Mesodermal cell (in vitro differentiated cells): ENCODE results near the gene STXBP6.

Experiments used
- H3K27ac ChIP-seq: 2 replicates; pipeline ENCODE4 v1.7.0; 2013; ENCODE audit warnings: mild to moderate bottlenecking, low read depth, low read length, moderate library complexity; ENCODE audit not compliant: severe bottlenecking
- H3K36me3 ChIP-seq: 2 replicates; pipeline ENCODE4 v1.7.1; 2013; ENCODE audit warnings: mild to moderate bottlenecking, low read length, moderate library complexity; ENCODE audit not compliant: control insufficient read depth, insufficient read depth
- H3K4me1 ChIP-seq: one replicate; pipeline ENCODE4 v1.7.1; 2013; ENCODE audit warnings: mild to moderate bottlenecking, low read length; ENCODE audit not compliant: insufficient read depth, control insufficient read depth, poor library complexity, severe bottlenecking
- H3K4me3 ChIP-seq: 2 replicates; pipeline ENCODE4 v1.7.0; 2013; ENCODE audit warnings: low read length, control low read depth, mild to moderate bottlenecking; ENCODE audit not compliant: insufficient read depth, poor library complexity, severe bottlenecking; ENCODE audit errors: extremely low read depth
- H3K9me3 ChIP-seq: 2 replicates; pipeline ENCODE4 v1.7.1; 2013; ENCODE audit warnings: mild to moderate bottlenecking, low read length, moderate library complexity; ENCODE audit not compliant: control insufficient read depth
- WGBS, 2 experiments: methylation state at CpG; one replicate each; pipeline ENCODE4 v1.1.5; 2013; ENCODE audit warnings: missing lambda C conversion rate in 2 of 2; ENCODE audit not compliant: insufficient coverage in 2 of 2; 5-methylcytosine and 5-hydroxymethylcytosine counted together

STXBP6 gene

DNA sequence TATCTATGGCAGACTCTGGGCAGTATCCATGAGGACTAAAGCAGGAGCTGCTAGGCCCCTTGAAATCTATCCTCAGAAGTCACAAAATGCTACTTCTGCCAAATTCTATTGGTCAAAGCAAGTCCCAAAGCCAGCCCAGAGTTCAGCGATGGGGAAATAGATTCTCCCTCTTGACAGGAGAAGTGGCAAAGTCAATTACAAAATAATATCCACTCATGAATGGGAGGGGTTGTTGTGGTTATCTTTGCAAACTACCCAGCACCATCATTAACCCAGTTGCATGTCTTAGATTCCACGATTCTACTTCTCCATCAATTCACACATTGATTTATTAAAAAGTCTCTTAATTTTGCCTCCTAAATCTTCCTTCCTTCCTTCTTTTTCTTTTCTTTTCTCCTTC is 30.7 kb upstream of the STXBP6 start:
- 77 to 91% methylated on average over 1 of the region's 2 CpGs for WGBS, 2 experiments
- Histone ChIP-seq H3K27ac (no peak overlapping the region), H3K36me3 (no peaks in the 10 kb centered on the region), H3K4me3 (no peak overlapping the region), H3K4me1 (no peaks in the 10 kb centered on the region), H3K9me3 (no peaks in the 10 kb centered on the region)

- Histone ChIP-seq H3K4me1 (no peaks in the 10 kb centered on the region), H3K36me3 (no peaks in the 10 kb centered on the region), H3K9me3 (no peaks in the 10 kb centered on the region), H3K4me3 (no peak overlapping the region), H3K27ac (no peak overlapping the region)
- no CpG with 5 or more reads among the region's 1 CpG for WGBS, 2 experiments
Observed at GRCh38 chr14:25079311-25079710, 29.4 kb upstream of the STXBP6 start.

- Histone ChIP-seq H3K27ac (no peak overlapping the region), H3K4me3 (no peak overlapping the region), H3K4me1 (no peaks in the 10 kb centered on the region), H3K9me3 (no peaks in the 10 kb centered on the region), H3K36me3 (no peaks in the 10 kb centered on the region)
- WGBS, 2 experiments: 100% methylated on average over 1 of the region's 4 CpGs; no CpG with 5 or more reads in 1 of the 2 experiments
Observed at GRCh38 chr14:25074099-25074685, 24.2 kb upstream of the STXBP6 start.

DNA sequence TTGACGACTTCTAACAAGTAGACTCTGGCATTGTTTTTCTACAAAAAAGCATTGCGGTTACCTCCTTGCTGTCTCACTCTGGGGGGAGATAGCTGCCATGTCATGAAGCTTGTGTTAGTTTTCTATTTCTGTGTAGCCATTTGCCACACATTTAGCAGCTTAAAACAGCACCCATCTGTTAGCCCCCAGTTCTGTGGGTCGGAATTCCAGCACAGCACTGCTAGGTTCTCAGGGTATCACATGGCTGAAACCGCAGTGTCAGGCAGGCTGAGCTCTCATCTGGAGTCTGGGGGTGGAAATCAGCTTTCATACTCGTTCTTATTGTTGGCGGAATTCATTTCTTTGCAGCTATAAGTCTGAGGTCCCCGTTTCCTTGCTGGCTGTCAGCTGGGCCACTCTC is 19.9 kb upstream of the STXBP6 start:
- Histone ChIP-seq H3K4me1 (no peaks in the 10 kb centered on the region), H3K9me3 (no peaks in the 10 kb centered on the region), H3K36me3 (no peaks in the 10 kb centered on the region), H3K27ac (no peak overlapping the region), H3K4me3 (no peak overlapping the region)
- WGBS, 2 experiments: 91 to 95% methylated on average over 6 to 7 of the region's 7 CpGs

DNA sequence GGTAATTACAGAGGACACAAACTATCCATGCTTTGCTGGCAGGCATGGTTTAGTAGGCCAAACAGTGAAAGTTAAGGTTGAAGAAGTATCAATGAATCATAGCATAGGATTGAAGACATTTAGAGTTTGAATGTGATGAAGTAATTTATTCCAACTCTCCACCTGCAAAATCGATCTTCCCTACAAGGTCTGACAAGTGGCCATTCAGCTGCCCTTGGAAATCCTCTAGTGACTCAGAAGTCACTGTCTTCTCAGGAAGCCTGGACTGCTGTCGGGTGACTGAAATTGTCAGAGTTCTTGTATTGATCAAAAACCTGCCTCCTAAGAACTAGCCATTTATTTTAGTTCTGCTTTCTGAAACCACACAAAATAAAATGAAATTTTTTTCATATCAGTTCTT is 17.7 kb upstream of the STXBP6 start:
- Histone ChIP-seq H3K4me3 (no peak overlapping the region), H3K27ac (no peak overlapping the region), H3K4me1 (no peaks in the 10 kb centered on the region), H3K36me3 (no peaks in the 10 kb centered on the region), H3K9me3 (no peaks in the 10 kb centered on the region)
- WGBS, 2 experiments: 83% methylated on average over 1 of the region's 2 CpGs; no CpG with 5 or more reads in 1 of the 2 experiments

GRCh38 chr14:25062022-25062321 is 12.0 kb upstream of the STXBP6 start:
- no peaks in the 10 kb centered on the region for H3K9me3 ChIP-seq

DNA sequence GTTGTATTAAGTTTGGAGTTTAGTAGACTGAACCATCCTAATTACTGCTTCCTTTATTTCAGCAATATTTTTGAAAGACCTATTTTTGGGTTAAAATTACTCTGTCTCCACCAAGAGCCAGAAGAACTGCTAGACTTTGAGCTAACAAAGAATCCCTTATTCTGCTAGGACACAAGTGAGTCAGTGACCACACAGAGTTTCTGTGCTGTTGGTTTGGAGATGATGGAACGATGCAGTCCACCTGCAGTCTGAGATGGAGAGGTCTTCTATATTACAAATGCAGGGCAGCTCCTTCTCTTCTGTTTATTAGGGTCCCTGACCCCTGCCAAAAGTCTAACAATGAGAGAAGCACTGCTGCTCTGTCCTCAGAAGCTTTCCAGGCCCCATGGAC is 6.7 kb upstream of the STXBP6 start:
- Histone ChIP-seq H3K27ac (no peak overlapping the region), H3K36me3 (no peaks in the 10 kb centered on the region), H3K4me1 (no peaks in the 10 kb centered on the region), H3K4me3 (no peak overlapping the region), H3K9me3 (no peaks in the 10 kb centered on the region)
- WGBS, 2 experiments: no CpG with 5 or more reads among the region's 1 CpG

More at GRCh38 chr14:25062022-25062321, 12.0 kb upstream of the STXBP6 start:
- Histone ChIP-seq H3K4me1 (no peaks in the 10 kb centered on the region), H3K4me3 (no peak overlapping the region), H3K36me3 (no peaks in the 10 kb centered on the region), H3K27ac (no peak overlapping the region)
- 94% methylated on average over 2 of the region's 3 CpGs; no CpG with 5 or more reads in 1 of the 2 experiments for WGBS, 2 experiments

DNA sequence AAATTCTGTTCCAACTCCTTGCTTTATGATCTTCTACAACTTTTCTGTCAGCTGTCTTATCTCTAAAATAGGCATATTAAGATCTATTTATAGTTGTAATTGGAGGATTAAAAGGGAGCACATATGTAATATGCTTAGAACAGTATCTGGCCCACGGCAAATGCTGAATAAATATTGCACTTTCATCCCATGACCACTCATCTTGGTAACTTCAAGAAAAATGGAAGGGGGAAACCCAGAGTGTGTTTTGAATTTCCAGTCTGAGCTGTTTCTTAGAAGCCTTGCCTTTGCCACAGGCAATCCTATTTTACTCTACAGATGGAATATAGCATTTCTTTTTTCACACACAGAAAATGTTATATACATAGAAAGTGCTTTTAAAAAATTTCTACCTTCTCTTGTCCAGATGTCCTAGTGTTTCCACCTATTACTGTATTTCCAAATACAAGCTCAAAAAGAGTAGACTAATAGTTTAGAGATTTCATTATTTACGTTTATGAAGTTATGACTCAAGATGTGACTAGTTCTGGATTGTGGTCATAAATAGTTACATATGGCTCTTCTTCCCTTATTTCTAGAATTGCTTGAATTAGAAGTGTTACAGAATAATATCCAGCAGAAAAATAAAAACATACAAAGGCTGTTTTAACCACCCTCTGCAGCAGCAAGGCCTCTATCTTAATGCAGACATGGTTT is 6.2 kb upstream of the STXBP6 start:
- WGBS, 2 experiments: no CpG with 5 or more reads among the region's 2 CpGs
- Histone ChIP-seq H3K27ac (no peak overlapping the region), H3K4me1 (no peaks in the 10 kb centered on the region)

DNA sequence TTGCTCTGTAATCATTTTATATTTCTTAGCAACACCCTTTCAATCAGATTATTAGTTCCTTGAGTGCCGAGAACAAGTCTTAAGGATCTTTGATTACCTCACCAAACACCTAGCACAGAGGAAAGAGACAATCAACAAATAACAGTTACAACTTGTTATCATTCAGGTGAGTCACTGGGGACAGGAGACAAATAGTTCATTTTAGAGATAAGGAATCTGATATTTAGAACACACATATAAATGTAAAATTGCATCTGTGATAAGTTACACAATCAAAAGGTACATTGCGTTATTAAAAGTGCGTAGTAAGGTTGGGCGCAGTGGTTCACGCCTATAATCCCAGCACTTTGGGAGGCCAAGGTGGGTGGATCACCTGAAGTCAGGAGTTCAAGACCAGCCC is 5.1 kb upstream of the STXBP6 start:
- Histone ChIP-seq H3K36me3 (no peaks in the 10 kb centered on the region), H3K9me3 (no peaks in the 10 kb centered on the region), H3K4me1 (peaks cover 6% of the 10 kb centered on the region), H3K27ac (no peak overlapping the region), H3K4me3 (no peak overlapping the region)
- WGBS, 2 experiments: 86 to 100% methylated on average over 4 of the region's 5 CpGs

More for the DNA sequence above, 6.2 kb upstream of the STXBP6 start:
- H3K36me3 ChIP-seq: no peaks in the 10 kb centered on the region
- H3K9me3 ChIP-seq: no peaks in the 10 kb centered on the region
- H3K4me3 ChIP-seq: no peak overlapping the region

GRCh38 chr14:25053585-25053984 is 3.6 kb upstream of the STXBP6 start:
- peaks cover 6% of the 10 kb centered on the region for H3K4me1 ChIP-seq
- no peak overlapping the region for H3K27ac ChIP-seq
- H3K9me3 ChIP-seq: no peaks in the 10 kb centered on the region
- WGBS, 2 experiments: no CpG with 5 or more reads among the region's 1 CpG
- no peak overlapping the region for H3K4me3 ChIP-seq
- no peaks in the 10 kb centered on the region for H3K36me3 ChIP-seq

DNA sequence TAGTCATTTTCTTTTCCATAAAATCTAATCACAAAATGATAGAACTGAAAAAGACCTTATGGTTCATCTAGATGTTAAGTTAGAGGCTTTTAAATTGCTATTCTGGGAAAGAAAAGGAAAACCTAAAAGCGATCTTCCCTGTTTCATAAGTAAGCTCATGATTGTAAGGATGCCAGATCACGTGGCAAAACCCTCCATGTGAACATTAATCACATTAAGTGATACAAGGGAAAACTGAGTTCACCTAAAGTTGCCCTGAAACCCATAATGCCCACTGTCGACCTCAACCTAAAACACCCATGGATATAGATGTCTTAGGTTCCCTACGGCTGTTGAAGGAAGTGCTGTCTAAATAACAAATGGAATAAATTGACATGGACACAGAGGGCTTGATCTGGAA is 3.0 kb upstream of the STXBP6 start:
- no peak overlapping the region for H3K27ac ChIP-seq
- peaks cover 6% of the 10 kb centered on the region for H3K4me1 ChIP-seq
- H3K4me3 ChIP-seq: no peak overlapping the region
- H3K36me3 ChIP-seq: no peaks in the 10 kb centered on the region
- 100% methylated on average over 2 of the region's 4 CpGs; no CpG with 5 or more reads in 1 of the 2 experiments for WGBS, 2 experiments
- no peaks in the 10 kb centered on the region for H3K9me3 ChIP-seq
